Hepatocyte (in vitro differentiated cells): ENCODE measurements around the gene EPHB3. TPM values are rescaled to one million over a fixed set of nuclear protein-coding genes. Genes with fewer than 3 reads are reported as not detected.

ENCODE experiments used
- DNase-seq: peaks from one replicate; pipeline ENCODE4 v3.0.0-alpha.2; 2016; ENCODE audit warnings: low spot score
- H2AFZ ChIP-seq: fragments of 200-600 bp; sonication (generic); 2 replicates; pipeline ENCODE4 v1.6.0; 2016; ENCODE audit warnings: antibody characterized with exemption, mild to moderate bottlenecking
- H3K27ac ChIP-seq: fragments of 200-600 bp; sonication (generic); 2 replicates; pipeline ENCODE4 v1.5.1; 2016; ENCODE audit warnings: mild to moderate bottlenecking
- H3K27me3 ChIP-seq: fragments of 200-600 bp; sonication (generic); 2 replicates; pipeline ENCODE4 v1.6.1; 2016
- H3K36me3 ChIP-seq: fragments of 200-600 bp; sonication (generic); replicated peaks from 2 replicates; pipeline ENCODE4 v1.5.1; 2016; ENCODE audit warnings: low read depth; ENCODE audit not compliant: insufficient read depth
- H3K4me1 ChIP-seq: fragments of 200-600 bp; sonication (generic); 2 replicates; pipeline ENCODE4 v1.5.1; 2016; ENCODE audit warnings: mild to moderate bottlenecking, moderate library complexity; ENCODE audit not compliant: insufficient read depth
- H3K4me2 ChIP-seq: fragments of 200-600 bp; sonication (generic); 2 replicates; pipeline ENCODE4 v1.6.0; 2016
- H3K4me3 ChIP-seq: fragments of 200-600 bp; sonication (generic); 2 replicates; pipeline ENCODE4 v1.5.1; 2016; ENCODE audit warnings: mild to moderate bottlenecking
- H3K79me2 ChIP-seq: fragments of 200-600 bp; sonication (generic); 2 replicates; pipeline ENCODE4 v1.6.0; 2017; ENCODE audit warnings: mild to moderate bottlenecking
- H3K9me2 ChIP-seq: fragments of 200-600 bp; sonication (generic); replicated peaks from 2 replicates; pipeline ENCODE4 v1.6.0; 2017; ENCODE audit warnings: mild to moderate bottlenecking; ENCODE audit not compliant: insufficient read depth
- H3K9me3 ChIP-seq: fragments of 200-600 bp; sonication (generic); 2 replicates; pipeline ENCODE4 v1.5.1; 2016; ENCODE audit warnings: low read depth, mild to moderate bottlenecking
- H4K20me1 ChIP-seq: fragments of 200-600 bp; sonication (generic); 2 replicates; pipeline ENCODE4 v1.6.0; 2016; ENCODE audit warnings: mild to moderate bottlenecking; ENCODE audit not compliant: insufficient read depth, poor library complexity, severe bottlenecking
- EZH2 ChIP-seq: fragments of 200-600 bp; sonication (generic); IDR thresholded peaks from 2 replicates; pipeline ENCODE4 v1.6.1; 2016; ENCODE audit warnings: antibody characterized with exemption, mild to moderate bottlenecking, borderline replicate concordance
- EZH2phosphoT487 ChIP-seq: fragments of 200-600 bp; sonication (generic); IDR thresholded peaks from one replicate; pipeline ENCODE4 v1.6.1; 2018; ENCODE audit warnings: antibody characterized with exemption, mild to moderate bottlenecking, low read depth, moderate library complexity; ENCODE audit not compliant: unreplicated experiment, severe bottlenecking
- WGBS: methylation state at CpG from one replicate; pipeline ENCODE4 v1.1.6; 2016; ENCODE audit warnings: low lambda C conversion rate; ENCODE audit errors: missing lambda C conversion rate; 5-methylcytosine and 5-hydroxymethylcytosine counted together
- polyA plus RNA-seq: library from polyadenylated mRNA; unstranded; fragments of >200 nt; fragmentation: Nextera tagmentation; extraction: Ambion mirVana; gene quantifications from 2 replicates; pipeline ENCODE4 v1.2.1, GENCODE V29; 2016
- total RNA-seq: library from RNA; depleted of rRNA; stranded (reverse); fragments of >200 nt; gene quantifications from 2 replicates; pipeline ENCODE4 v1.2.3, GENCODE V29; 2014
- TF ChIP-seq, protein P1 (sequence below): fragments of 200-600 bp; sonication (generic); IDR thresholded peaks from 2 replicates; pipeline ENCODE4 v1.5.1; 2016; ENCODE audit warnings: antibody characterized with exemption, mild to moderate bottlenecking; ENCODE audit not compliant: poor library complexity

Gene EPHB3
- total and polyA plus RNA-seq, 2 experiments from 2014 or later: 11.0 to 22.0 TPM

DNA sequence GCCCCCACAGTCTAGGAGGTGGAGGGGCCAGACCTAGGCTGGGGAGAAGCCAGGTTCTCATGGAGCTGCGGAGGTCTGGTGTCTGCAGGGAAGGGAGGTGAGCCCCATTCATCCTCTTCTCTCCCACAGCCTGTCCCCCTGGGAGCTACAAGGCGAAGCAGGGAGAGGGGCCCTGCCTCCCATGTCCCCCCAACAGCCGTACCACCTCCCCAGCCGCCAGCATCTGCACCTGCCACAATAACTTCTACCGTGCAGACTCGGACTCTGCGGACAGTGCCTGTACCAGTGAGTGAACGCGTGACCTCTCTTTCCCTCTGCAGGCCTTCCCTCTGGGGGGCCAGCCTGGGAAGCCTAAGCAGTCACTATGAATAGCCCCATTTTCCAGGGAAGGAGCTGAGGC is 14.1 kb downstream of the EPHB3 start:
- Histone ChIP-seq H3K79me2 (peaks cover 45% of the 10 kb centered on the region), H3K4me2 (peak overlapping the region; percentile 64), H3K4me3 (no peak overlapping the region), H3K27me3 (no peaks in the 10 kb centered on the region), H3K36me3 (no peaks in the 10 kb centered on the region), H3K4me1 (peaks cover 20% of the 10 kb centered on the region), H4K20me1 (peaks cover 28% of the 10 kb centered on the region), H3K9me3 (no peaks in the 10 kb centered on the region), H2AFZ (no peak overlapping the region), H3K9me2 (no peaks in the 10 kb centered on the region), H3K27ac (no peak overlapping the region)
- no peak for DNase-seq
- TF ChIP-seq, protein P1, sequence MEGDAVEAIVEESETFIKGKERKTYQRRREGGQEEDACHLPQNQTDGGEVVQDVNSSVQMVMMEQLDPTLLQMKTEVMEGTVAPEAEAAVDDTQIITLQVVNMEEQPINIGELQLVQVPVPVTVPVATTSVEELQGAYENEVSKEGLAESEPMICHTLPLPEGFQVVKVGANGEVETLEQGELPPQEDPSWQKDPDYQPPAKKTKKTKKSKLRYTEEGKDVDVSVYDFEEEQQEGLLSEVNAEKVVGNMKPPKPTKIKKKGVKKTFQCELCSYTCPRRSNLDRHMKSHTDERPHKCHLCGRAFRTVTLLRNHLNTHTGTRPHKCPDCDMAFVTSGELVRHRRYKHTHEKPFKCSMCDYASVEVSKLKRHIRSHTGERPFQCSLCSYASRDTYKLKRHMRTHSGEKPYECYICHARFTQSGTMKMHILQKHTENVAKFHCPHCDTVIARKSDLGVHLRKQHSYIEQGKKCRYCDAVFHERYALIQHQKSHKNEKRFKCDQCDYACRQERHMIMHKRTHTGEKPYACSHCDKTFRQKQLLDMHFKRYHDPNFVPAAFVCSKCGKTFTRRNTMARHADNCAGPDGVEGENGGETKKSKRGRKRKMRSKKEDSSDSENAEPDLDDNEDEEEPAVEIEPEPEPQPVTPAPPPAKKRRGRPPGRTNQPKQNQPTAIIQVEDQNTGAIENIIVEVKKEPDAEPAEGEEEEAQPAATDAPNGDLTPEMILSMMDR: no peak
- no peak for TF ChIP-seq EZH2
- TF ChIP-seq EZH2phosphoT487: no peak
- WGBS: 93% methylated on average over 8 of the region's 9 CpGs

DNA sequence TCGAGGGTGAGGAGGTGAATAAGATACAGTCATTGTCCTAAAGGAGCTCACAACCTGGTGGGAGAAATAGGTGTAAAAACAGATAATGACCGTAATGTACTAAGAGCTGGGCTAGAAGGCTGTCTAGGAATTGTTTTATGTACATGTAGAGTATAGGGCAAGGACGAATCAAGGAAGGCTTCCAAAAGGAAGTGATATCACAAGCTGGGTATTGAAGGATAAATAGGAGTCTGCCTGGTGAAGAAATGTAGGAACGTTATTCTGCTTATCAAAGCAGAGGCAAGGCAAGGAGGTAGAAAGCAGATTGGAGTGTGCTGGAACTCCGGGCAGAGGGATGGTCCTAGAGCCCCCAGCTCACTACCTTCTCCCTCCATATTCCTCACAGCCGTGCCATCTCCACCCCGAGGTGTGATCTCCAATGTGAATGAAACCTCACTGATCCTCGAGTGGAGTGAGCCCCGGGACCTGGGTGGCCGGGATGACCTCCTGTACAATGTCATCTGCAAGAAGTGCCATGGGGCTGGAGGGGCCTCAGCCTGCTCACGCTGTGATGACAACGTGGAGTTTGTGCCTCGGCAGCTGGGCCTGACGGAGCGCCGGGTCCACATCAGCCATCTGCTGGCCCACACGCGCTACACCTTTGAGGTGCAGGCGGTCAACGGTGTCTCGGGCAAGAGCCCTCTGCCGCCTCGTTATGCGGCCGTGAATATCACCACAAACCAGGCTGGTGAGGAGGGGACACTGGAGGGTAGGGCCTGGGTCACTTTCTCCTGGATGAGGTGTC is 15.1 kb downstream of the EPHB3 start:
- peaks cover 38% of the 10 kb centered on the region for H3K79me2 ChIP-seq
- no peaks in the 10 kb centered on the region for H3K27me3 ChIP-seq
- 91% methylated on average over 25 of the region's 25 CpGs for WGBS
- no peaks in the 10 kb centered on the region for H3K36me3 ChIP-seq
- H3K9me3 ChIP-seq: no peaks in the 10 kb centered on the region
- H3K4me1 ChIP-seq: peaks cover 21% of the 10 kb centered on the region
- H3K4me3 ChIP-seq: no peak overlapping the region
- TF ChIP-seq EZH2phosphoT487: no peak
- TF ChIP-seq, protein P1: no peak
- TF ChIP-seq EZH2: no peak
- no peaks in the 10 kb centered on the region for H3K9me2 ChIP-seq
- no peak overlapping the region for H3K4me2 ChIP-seq
- H2AFZ ChIP-seq: no peak overlapping the region
- DNase-seq: no peak
- peaks cover 28% of the 10 kb centered on the region for H4K20me1 ChIP-seq
- no peak overlapping the region for H3K27ac ChIP-seq

DNA sequence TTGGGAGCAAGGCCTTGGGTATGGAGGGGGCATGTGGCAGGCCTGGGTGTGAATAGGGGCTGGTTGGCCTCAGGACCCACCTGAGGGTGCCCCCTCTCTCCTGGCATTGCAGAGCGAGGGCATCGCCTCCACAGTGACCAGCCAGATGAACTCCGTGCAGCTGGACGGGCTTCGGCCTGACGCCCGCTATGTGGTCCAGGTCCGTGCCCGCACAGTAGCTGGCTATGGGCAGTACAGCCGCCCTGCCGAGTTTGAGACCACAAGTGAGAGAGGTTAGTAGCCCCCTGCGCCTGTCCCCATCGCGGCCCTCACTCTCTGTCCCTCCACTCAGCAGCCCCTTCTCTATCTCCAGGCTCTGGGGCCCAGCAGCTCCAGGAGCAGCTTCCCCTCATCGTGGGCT is 16.0 kb downstream of the EPHB3 start:
- H3K4me1 ChIP-seq: peaks cover 30% of the 10 kb centered on the region
- DNase-seq: no peak
- no peak overlapping the region for H3K4me3 ChIP-seq
- no peak for TF ChIP-seq EZH2phosphoT487
- TF ChIP-seq EZH2: no peak
- TF ChIP-seq, protein P1: no peak
- no peaks in the 10 kb centered on the region for H3K9me3 ChIP-seq
- peaks cover 23% of the 10 kb centered on the region for H4K20me1 ChIP-seq
- H3K9me2 ChIP-seq: no peaks in the 10 kb centered on the region
- H2AFZ ChIP-seq: no peak overlapping the region
- H3K4me2 ChIP-seq: no peak overlapping the region
- H3K27ac ChIP-seq: no peak overlapping the region
- H3K79me2 ChIP-seq: peaks cover 29% of the 10 kb centered on the region
- no peaks in the 10 kb centered on the region for H3K27me3 ChIP-seq
- WGBS: 97% methylated on average over 15 of the region's 15 CpGs
- no peaks in the 10 kb centered on the region for H3K36me3 ChIP-seq
